GDM1 (cell line): ENCODE data around the gene ONECUT2.
"Not testable (repeated sequence)": the region's sequence is repeated elsewhere in the genome, so short reads cannot be mapped to it uniquely, and the experiment has no call there.

ENCODE experiments used
- DNase-seq: peaks from one replicate; lab custom pipeline; 2025; lab: John Stamatoyannopoulos, UW

The ONECUT2 gene

DNA sequence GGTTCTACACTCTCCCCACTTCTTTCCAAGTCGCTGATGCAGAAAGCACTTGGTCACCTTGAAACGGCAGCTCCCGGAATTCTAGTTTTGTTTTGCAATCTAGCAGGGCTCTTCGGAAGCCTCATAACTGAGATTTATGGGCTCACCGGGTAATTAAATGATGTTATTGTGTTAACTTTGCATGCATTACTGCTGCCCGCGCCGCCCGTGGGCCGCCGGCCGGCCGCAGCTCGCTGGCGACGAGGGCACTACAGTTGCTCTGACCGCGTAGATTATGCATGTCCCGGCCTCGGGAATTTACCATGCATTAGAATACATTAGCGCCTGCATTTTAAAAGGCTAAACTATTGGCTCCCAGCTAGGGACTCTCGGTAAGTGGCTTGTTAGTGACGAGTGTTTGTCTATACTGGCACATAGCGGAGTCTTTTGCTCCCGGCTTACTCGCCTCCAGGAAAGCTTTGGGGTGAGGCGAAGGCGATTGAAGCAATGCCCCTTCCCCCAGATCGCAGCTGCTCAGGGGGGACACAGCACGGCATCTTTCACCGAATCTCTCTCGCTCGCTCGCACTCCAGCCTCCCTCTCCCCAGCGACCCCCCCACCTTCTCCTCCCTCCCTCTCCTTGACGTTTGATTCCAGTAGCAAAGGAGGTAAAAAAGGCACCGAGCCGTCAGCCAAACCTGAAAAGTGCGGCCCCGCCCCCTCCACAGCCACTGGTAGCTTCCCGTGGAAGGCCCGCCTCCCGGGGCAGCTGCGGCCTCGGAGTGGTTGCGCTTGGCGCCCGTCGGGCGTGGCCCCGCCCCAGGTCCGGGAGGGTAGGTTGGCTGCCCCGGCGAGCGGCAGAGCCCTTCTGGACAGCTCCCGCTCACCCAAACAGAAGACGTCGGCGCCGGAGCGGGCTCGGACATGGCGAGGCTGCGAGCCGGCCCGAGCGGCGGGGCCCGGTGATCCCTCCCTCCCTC lies at the start of gene ONECUT2:
Gene ONECUT2 (plus strand): TSS at position 839 of the 959 bp plus-strand sequence. CDS start 343 bp downstream, outside the sequence.
- DNase-seq = peak; percentile 67

DNA sequence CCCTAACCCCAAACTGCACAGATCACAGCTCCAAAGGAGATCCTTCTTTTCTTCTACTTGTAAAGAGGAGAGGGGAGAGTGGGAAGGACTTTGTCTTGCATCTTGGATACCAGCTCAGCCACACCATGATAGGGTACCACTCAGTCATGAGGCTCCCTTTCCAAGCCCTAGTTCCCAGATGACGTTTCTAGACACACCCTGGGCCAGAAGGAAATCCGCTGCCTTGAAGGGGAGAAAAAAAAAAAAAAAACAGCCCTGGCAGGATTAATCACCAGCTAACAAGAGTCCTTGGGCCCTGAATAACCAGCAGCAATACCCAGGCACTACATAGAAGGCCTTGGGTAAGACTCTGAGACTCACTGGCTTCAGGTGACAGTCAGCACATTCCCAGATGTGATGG lies 45.9 kb upstream of the ONECUT2 start:
- no peak for DNase-seq

DNA sequence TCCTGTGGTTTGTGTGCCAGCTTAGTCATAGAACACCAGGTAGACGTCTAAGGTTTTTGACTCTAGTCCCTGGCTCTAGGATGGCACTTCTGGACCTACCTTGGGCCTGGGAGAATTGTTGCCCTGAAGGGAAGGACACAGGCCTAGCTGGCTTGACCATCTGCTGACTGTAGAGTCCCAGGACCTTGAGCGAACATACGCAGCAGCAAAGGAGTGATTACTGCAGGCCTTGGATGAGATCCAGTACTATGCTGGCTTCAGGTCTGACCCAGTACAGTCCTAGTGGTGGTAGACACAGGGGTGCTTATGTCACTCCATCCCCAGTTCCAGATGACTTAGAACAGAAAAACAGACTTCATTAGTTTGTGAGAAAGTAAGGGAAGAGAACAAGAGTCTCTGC lies 45.1 kb upstream of the ONECUT2 start:
- DNase-seq = no peak

DNA sequence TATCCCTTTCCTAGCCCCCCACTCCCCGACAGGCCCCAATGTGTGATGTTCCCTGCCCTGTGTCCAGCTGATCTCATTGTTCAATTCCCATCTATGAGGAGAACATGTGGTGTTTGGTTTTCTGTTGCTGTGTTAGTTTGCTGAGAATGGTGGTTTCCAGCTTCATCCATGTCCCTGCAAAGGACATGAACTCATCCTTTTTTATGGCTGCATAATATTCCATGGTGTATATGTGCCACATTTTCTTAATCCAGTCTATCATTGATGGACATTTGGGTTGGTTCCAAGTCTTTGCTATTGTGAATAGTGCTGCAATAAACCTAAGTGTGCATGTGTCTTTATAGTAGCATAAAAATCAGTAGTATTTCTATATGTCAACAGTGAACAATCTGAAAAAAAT lies 40.4 kb upstream of the ONECUT2 start:
- not testable (repeated sequence) for DNase-seq

DNA sequence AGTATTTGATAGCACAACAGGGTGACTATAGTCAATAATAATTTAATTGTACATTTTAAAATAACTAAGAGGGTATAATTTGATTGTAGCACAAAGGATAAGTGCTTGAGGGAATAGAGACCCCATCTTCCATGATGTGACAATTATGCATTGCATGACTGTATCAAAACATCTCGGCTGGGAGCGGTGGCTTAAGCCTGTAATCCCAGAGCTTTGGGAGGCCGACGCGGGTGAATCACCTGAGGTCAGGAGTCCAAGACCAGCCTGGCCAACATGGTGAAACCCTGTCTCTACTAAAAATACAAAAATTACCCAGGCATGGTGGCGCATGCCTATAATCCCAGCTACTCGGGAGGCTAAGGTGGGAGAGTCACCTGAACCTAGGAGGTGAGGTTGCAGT lies 38.3 kb upstream of the ONECUT2 start:
- DNase-seq = not testable (repeated sequence)

DNA sequence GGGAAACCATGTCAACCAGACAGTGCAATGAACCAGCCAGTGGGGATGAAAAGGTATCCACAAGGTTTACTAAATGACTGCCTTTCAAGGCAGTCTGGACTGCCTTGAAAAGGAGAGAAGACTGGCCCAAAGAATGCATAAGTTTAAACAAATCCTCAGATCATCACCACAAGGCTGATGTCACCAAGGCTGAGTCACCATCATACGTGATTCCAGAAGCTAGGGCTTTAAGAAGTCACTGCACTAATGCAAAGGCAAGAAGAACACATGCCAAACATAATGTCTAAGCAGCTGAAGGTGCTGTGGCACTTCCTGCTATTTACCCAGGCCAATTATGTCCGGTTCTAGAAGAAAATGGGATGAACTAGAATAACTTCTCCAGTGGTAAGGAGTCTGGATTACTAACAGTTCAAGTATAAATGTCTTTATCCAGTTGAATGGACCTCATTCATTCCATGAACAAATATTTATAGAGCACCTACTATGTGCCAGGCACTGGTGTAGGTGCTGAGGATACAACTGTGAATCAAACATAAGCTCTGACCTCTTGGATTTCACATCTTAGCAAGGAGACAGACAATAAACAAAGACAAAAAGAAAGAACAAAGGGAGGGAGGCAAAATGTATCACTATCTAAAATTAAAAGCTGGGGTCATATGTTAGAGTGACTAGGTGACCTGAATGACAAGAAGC lies 37.6 kb upstream of the ONECUT2 start:
- no peak for DNase-seq

DNA sequence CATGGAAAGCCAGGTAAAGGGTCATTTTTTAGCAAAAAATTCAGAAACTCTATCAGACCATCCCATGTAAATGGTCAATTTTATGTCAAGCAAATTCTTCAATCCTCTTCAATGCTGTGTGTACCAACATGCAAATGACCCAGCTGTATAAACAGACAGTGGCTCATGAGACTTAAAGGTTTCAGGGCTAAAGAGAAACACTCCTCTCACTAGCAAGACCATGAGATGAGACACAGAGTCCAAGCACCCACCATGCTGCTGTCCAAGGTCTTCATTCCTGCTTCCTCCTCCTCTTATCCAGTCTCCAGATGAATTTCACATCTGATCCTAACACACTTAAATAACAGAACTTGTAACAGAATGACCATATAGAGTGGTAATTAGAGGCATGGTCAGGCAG lies 30.8 kb upstream of the ONECUT2 start:
- DNase-seq = no peak

DNA sequence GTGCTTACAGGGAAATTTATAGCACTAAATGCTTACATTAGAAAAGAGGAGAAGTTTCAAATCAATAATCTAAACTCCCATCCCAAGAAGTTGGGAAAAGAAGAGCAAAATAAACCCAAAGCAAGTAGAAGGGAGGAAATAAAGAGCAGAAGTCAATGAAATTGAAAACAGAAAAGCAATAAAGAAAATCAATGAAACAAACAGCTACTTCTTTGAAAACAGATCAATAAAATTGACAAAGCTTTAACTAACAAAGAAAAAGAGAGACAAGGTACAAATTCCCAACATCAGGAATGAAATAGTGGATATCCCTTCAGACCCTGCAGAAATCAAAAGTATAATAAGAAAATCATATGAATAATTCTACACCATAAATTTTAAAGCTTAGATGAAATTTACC lies 25.5 kb upstream of the ONECUT2 start:
- DNase-seq = no peak

DNA sequence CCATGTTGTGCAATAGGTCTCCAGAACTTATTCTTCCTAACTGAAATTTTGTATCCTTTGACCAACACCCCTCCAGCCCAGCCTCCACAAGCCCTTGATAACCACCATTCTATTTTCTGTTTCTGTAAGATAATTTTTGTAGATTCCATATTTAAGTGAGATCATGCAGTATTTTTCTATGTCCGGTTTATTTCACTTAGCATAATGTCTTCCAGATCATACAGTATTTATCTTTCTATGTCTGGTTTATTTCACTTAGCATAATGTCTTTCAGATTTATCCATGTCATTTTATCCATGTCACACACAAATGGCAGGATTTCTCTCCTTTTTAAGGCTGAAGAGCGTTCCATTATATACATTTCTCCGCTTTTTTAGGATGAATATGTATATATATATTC lies 24.4 kb upstream of the ONECUT2 start:
- DNase-seq = no peak

DNA sequence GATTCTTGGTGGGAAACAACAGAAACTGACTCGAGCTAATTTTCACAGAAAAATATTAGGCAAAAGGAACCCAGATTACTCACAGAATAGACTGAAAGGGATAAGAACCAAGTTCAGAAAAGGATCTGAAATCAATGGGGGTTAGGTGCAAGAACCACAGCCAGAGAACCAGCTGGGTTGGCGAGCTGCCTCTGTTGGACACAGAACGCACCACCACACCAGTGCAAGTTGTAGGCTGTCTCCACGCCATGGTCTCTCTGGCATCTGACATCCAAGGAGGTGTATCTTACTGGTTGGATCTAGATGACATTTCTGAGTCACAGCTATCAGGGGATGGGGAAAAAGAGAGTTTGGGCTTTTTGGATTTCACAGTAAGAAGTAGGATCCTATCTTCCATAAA lies 18.6 kb upstream of the ONECUT2 start:
- DNase-seq = no peak

DNA sequence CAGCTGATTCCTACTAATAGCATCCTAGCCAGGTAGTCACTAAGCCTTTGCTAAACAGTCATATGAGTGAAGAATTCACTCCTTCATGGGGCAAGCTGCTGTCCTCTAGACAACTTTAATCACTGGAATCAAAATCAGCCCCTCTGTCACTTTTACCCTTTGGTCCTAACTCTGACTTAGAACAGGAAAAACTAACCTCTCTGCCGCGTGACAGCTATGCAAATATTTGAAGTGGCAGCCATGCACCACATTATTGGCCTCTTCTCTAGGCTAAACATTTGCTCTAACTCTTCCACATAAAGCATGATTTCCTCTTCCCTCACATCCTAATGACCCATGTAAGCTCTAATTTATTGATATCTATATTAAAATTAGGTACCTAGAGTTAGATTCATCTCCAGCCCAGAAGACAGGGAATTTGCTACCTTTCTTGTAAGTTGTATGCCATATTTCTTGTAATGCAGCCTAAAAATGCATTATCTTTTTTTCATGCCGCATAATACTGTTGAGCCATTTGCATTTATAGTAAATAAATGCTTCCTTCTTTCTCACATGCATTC lies 12.8 kb upstream of the ONECUT2 start:
- no peak for DNase-seq

DNA sequence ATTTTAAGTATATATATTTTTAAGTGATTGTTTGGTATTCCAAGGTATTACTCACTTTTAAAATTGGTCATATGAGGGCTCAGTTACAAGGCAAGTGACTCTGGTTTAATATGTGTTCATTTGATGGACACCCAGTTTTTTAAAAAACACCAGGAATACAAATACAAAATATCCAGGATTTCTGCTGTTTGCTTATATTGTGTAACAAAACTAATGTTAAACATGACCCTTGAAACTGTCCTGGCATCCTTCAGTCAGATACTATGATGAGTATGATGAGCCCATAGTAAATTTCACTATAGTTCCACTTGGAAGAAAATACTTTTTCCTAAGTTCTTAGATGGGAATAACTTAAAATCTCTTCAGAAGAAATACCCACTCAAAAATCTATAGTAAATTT lies 11.4 kb upstream of the ONECUT2 start:
- no peak for DNase-seq

DNA sequence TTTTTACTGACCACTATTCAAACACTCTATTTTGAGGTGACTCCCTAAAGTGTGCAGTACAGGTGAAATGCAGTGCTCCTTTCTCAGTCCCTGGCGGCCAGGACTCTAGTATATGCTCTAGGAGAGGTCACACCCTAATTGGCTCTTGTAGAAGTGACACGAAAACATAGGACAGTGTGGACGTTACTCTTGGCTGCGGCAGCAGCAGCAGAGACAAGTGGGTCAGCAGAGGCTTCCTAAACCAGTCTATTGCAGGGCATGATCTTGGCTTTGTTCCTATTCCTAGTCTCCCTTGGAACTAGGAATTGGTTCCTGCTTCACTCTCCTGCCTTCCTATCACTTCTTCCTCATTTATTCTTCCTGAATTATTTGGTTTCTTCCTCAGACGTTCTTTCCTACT lies 10.1 kb upstream of the ONECUT2 start:
- no peak for DNase-seq

DNA sequence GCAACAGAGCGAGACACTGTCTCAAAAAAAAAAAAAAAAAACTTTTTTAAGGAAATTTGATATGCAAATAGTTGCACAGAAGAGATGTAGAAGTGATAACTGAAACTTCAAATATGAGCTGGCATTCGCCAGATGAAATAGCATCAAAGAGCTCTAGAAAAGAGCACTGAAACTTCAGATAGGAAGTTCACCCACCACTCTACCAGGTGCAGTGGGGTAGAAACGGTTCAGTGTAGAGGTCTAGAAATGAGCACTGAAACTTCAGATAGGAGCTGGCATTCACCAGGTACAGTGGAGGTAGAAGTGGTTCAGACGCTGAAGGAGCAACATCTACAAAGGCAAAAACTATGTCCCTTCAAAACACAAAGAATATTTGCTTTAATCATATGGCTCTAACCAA lies 9.0 kb upstream of the ONECUT2 start:
- no peak for DNase-seq

DNA sequence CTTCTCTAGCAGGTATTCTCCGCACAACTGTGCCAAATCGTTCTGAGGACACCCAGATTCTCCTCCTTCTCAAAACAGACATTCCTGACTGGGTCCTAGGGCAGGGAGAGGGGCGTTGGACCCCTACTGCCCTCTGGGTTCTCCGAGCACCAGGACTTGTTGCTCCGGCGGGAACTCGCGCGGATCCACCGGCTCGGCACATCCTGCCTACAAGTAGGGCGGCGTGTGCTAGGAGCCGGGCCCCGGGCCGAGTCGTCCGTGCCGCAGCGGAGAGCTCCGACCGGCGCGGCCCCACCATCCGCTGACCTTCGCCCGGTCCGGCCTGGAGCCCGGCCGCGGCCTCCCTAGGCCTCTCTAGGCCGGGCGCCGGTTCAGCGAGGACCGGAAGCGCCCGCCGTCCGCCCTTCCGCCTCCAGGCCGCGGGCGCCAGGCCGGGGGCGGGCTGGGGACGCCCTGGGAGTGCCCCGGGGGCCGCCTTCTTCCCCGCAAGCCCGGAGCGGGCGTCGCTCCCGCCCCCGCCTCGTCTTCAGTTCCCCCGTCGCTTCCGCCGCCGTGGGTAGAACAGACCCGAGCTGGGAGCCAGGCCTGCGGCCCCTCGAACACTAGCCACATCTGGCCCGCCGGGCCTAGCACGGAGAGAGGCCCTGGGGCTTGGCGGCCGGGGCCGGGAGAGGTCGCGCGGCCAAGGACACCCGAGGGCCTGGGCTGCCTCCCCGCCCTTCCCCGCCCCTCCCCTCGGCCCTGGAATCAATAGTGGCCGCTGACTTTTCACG lies 7.6 kb upstream of the ONECUT2 start:
- DNase-seq = no peak

DNA sequence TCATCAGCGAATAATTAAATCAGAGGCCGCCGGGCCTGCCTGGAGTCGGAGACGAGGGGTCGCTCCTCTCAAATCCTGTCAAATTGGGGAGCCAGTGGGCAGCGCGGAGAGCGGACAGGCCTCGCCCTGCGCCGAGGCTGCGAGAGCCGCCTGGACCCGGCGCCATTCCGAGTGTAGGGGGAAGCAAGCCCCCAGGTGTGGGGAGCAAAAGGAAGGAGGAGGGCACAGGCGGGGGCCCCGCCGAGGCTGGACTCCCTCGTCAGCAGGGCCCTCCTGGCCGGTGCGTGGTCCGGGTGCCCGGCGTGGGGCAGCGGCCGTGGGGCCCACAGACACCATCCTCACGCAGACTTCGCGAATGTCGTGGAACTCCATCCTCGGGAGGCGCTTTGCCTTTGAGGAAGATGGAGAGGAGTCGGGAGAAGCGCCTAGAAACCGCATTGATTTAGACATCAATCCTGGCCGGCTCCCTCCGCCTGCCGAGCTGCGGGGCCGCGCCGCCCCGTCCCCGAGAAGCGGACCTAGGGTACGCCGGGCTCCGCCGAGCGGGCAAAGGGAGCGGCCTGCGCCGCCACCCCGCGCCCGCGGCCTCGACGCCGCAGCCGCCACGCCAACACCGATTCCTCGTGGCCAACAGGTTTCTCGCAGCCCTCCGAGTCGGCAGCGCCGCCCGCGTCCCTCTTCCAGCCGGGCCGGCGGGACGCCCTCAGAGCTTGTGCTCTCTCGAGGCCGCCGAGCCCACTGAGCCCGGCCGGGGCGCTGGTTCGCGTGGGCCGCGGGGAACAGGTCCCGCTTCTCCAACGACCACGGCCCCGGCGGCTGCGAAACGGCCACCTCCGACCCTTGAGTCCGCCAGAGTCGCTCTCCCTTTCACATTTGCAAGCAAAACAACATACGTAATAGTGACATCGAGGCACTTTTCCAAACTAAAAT lies 6.7 kb upstream of the ONECUT2 start:
- no peak for DNase-seq

DNA sequence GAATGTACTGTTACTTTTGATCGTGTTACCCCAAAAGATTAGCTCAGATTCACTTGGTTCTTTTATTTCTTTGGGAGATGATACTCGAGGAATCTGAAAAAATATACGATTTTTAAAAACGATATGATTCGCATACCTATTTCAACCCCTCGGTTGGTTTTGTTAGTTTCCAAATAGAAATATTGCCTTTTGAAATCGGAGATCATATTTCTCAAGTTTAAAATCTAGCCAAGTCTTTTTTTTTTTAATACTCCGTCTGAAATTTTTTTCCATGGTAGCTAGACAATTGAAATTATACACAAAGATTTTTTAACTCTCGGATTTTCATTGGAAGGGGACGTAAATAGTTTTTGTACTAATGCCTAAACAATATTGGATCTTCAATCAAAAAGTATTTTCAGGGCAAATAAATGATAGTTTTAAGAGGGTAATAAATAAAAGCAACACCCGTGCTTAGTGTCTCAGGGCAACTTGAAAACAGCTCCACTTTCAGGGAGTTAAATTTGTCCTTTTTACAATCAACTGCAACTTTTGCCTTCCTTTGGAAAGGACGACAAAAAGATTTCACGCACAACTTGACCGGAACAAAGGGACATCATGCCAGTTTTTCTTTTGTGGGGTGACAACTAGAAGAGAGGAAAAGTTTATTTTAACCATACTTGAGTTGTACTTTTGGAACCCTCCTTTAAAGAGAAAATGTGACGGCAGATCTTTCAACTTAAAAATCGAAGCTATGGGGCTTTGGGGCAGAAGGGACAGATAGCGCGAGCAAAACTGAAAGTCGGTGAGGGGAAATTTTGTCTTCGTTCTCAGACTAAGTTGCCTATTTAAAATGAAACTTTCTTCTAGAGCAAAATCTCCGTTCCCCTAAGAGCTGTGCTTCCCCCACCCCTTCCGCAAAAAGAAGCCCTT lies 5.8 kb upstream of the ONECUT2 start:
- no peak for DNase-seq

DNA sequence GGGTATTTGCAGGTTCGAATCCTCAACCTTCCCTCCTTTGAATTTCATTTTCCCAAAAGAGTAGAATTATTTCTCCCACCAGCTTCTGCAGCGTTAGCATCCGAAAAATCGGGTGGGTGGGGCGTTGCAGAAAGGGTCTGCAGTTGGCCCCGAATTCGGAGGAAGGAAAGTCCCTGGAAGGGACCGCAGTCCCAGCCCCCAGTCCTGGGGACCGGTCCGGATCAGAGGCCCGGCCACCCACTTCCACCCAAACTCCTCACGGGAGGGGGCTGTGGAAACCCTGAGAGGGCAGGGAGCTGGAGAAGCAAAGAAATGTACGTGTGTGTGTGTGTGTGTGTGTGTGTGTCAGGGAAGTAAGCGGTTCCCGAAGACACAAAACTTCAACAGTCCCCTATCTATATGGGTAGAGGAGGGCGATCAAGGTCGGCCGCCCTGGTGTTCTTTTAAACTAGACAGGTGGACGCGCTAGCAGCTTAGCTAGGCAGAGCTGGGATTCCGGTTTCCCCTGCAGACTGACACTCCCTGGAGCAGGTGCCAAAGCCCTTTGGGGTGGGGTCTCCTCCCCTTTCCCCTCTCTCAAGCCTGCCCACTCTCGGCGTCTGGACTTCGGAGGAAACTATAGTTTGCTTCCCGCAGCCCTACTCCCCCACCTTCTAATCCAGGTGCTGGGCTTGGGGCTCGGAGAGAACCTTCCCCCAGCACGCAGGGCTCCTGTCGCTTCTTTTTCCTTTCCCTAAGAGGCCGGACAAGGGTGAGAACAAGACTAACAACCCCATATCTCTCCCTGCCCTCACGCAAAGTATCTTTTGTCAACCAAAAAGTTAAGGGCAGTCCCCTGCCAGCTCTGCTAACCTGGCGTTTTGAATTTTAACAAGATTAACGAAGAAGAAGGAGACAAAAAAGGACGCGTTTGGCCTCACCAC lies 4.8 kb upstream of the ONECUT2 start:
- DNase-seq = no peak

DNA sequence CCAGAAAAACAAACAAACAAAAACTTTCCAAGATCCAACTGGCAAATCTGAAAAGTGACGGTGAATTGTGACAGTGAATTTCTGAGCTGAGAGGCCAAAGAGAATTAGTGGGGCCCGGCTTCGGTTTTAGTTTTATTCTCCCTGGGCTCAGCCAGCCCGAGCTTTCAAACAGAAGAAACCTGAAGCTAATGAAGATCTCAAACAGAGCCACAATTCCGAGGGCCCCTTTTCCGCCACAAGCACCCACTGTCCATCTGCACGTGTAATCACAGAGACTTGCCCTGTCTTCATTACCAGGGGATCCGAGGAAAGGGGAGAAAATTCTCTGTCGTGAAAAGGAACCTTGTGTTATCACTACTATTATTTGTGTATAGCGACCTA lies 4.2 kb upstream of the ONECUT2 start:
- DNase-seq = no peak
